Hematopoietic multipotent progenitor cell (in vitro differentiated cells): ENCODE measurements around the gene CNIH2. TPM values are rescaled to one million over a fixed set of nuclear protein-coding genes. Genes with fewer than 3 reads are reported as not detected.
"Not testable (repeated sequence)": the region's sequence is repeated elsewhere in the genome, so short reads cannot be mapped to it uniquely, and the experiment has no call there.

Source experiments
- DNase-seq, 3 donors: peaks; one replicate each; pipeline ENCODE4 v3.0.0-alpha.2; 2011 to 2015; ENCODE audit warnings: low read depth in 2 of 3, low spot score in 2 of 3
- total RNA-seq: library from RNA; depleted of rRNA; stranded (reverse); fragments of >200 nt; gene quantifications from one replicate; pipeline ENCODE4 v1.2.3, GENCODE V29; 2012

Gene CNIH2
- total RNA-seq, 1 donor = 2.7 TPM

GRCh38 chr11:66275396-66275795, 2.6 kb upstream of the CNIH2 start:
- no peak for DNase-seq

DNA sequence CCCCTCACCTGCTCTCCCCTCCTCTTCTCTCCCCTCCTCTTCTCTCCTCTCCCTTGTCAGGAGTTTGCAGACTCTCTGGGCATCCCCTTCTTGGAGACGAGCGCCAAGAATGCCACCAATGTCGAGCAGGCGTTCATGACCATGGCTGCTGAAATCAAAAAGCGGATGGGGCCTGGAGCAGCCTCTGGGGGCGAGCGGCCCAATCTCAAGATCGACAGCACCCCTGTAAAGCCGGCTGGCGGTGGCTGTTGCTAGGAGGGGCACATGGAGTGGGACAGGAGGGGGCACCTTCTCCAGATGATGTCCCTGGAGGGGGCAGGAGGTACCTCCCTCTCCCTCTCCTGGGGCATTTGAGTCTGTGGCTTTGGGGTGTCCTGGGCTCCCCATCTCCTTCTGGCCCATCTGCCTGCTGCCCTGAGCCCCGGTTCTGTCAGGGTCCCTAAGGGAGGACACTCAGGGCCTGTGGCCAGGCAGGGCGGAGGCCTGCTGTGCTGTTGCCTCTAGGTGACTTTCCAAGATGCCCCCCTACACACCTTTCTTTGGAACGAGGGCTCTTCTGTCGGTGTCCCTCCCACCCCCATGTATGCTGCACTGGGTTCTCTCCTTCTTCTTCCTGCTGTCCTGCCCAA, 1.9 kb upstream of the CNIH2 start:
- no peak for DNase-seq

DNA sequence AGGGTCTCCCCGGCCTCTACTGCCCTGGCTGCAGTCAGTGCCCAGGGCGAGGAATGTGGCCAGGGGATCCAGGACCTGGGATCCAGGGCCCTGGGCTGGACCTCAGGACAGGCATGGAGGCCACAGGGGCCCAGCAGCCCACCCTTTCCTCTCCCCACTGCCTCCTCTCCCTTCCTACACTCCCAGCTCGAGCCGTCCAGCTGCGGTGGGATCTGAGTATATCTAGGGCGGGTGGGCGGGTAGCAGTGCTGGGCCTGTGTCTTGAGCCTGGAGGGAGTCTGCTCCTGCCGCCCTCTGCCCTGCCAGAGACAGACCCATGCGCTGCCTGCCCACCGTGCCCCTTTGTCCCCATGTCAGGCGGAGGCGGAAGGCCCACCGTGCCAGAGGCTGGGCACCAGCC, 1.4 kb upstream of the CNIH2 start:
- DNase-seq = not testable (repeated sequence)

DNA sequence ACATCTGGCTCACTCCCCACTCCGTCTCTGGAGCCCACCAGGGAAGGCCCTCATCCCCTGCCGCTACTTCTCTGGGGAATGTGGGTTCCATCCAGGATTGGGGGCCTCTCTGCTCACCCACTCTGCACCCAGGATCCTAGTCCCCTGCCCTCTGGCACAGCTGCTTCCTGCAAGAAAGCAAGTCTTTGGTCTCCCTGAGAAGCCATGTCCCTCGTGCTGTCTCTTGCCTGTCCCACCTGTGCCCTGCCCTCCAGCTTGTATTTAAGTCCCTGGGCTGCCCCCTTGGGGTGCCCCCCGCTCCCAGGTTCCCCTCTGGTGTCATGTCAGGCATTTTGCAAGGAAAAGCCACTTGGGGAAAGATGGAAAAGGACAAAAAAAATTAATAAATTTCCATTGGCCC, 911 bp upstream of the CNIH2 start:
- DNase-seq = not testable (repeated sequence)

- DNase-seq = no peak
Measured at GRCh38 chr11:66278363-66279091, 552 bp downstream of the CNIH2 start.

DNA sequence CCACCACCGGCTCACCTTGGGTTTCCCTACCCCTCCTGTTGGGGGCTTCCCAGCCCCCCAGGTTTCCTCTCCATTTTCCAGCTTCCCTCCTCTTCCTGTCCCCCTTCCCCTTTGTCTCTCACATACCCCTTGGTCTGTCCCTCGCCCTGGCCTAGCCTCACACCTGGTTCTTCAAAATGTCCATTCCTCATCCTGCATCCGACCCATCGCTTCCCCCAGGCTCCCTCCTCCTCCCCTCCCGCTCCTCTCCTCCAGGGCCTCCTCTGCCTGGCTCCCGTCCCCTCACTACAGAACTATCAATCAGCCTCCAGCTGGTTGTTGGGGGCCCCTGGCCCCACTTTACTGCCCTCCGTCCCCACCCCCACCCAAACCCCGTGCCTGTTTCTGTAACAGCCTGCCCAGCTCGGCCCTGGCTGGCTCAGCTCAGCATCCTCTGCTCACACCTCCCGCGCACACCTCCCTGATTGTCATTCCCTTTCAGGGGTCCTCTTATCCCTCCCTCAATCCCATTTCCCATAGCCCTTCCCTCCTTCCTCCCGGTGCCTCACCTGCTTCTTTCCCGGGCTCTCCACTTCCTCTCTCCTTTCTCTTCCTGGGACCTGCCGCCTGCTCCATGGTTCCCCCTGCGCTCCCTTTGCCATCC, 1.2 kb downstream of the CNIH2 start:
- DNase-seq = no peak

DNA sequence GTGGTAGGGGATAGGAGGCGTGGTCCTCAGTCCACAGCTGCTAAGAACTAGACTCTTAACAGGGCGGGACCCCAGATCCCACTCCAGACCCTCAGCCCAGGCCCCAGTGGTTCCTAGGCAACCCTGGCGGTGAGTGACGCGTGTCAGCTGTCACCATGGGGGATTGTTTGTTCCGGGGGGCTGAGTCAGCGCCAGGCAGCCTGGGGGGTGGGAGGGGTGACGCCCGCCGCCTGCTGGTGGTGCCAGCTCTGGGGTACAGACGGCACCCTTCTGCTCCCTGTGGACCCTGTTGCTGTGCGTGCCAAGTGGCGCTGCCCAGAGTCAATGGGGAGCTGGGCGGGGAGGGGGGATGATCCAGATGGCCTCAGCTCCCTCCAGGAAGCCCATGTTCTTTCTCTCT, 2.5 kb downstream of the CNIH2 start:
- no peak for DNase-seq

- no peak for DNase-seq
Measured at GRCh38 chr11:66281001-66281400, 3.0 kb downstream of the CNIH2 start.

GRCh38 chr11:66281776-66282467, 3.9 kb downstream of the CNIH2 start:
- DNase-seq = no peak

DNA sequence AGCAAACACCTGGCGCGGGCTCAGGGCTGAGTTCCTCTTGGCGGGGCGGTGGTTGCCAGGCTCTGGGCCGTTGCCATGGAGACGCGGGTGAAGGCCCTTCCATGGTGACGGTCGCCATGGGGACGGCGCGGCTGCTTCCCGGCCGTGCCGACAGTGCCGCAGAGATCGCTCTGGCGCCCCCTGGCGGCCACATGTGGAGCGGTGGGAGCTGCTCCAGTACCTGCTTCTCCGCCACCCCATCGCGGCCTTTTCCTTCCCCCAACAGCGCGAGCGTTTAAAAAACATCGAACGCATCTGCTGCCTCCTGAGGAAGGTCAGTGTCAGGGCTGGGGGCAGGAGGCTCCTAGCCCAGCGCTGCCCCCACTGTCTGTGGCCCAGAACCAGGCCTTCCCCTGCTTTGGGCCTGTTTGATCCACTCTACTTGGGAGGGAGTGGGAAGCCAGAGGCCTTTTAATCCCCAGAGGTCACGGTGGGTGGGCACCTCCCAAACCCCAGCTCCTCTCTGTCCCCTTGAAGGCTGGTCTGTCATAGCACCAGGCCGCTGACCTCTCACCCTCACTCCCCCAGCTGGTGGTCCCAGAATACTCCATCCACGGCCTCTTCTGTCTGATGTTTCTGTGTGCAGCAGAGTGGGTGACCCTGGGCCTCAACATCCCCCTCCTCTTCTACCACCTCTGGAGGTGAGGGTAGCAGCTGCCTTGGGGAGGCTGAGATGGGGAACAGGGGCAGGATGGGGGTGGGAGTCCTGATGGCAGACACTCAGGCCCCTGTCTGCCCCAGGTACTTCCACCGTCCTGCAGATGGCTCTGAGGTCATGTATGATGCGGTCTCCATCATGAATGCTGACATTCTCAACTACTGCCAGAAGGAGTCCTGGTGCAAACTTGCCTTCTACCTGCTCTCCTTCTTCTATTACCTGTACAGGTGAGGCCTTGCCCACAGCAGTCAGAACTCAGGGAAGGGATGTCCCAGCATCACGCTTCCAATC, 4.8 kb downstream of the CNIH2 start:
- DNase-seq = peak; percentile 99 to 100 (median 99)

DNA sequence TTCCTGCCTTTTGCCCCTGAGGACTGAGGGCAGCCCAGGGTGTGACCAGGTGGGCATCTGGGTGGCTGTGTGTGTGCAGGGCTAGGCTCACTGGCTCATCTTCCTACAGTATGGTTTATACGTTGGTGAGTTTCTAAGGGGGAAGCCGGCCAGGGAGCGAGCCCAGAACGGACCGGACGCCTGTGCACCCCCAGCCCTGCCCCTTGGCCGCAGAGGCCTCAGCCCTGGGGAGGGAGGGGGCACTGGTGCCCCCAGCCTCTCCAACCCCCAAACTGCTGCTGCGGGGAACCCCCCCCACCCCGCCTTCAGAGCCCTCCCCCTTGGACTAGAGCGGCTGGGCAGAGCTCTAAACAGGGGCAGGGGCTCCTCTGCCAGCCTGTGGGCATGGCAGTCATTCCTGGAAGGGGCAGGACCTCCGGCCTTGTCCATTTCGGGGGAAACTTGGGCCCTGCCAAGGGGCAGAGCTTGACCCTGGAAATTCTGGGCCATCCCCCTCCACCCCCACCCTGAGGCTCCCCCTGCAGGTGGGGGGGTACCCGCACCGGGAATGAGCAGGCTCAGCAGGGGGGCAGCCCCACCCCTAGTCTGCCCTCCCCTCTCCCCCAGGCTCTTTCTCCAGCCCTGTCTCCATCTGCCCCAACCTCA, 5.6 kb downstream of the CNIH2 start:
- DNase-seq = no peak

GRCh38 chr11:66284526-66285078, 6.6 kb downstream of the CNIH2 start:
- DNase-seq = no peak

- DNase-seq = no peak
Measured at GRCh38 chr11:66285250-66285947, 7.4 kb downstream of the CNIH2 start.

GRCh38 chr11:66286699-66287098, 8.7 kb downstream of the CNIH2 start:
- DNase-seq = no peak

- DNase-seq = no peak
Measured at GRCh38 chr11:66287211-66287888, 9.4 kb downstream of the CNIH2 start.

- no peak for DNase-seq
Measured at GRCh38 chr11:66287889-66288670, 10.1 kb downstream of the CNIH2 start.
